Sigmoid colon (tissue), 7 donors: ENCODE measurements around the gene EPHA2. TPM values are rescaled to one million over a fixed set of nuclear protein-coding genes. Genes with fewer than 3 reads are reported as not detected.

ENCODE experiments used
- DNase-seq: peaks from one replicate; pipeline ENCODE4 v3.0.0-alpha.2; 2019
- H3K27ac ChIP-seq, 4 donors: fragments of 200-600 bp; sonication (generic); one replicate each; pipeline ENCODE4 v1.5.1; 2016 to 2019; ENCODE audit warnings: mild to moderate bottlenecking in 1 of 4
- H3K27me3 ChIP-seq, 3 donors: fragments of 200-600 bp; sonication (generic); one replicate each; pipeline ENCODE4 v1.5.1; 2019; ENCODE audit warnings: mild to moderate bottlenecking in 1 of 3
- H3K36me3 ChIP-seq, 4 donors: fragments of 200-600 bp; sonication (generic); one replicate each; pipeline ENCODE4 v1.5.1; 2016 to 2019
- H3K4me1 ChIP-seq, 4 donors: fragments of 200-600 bp; sonication (generic); one replicate each; pipeline ENCODE4 v1.5.1; 2017 to 2019
- H3K4me3 ChIP-seq, 4 donors: fragments of 200-600 bp; sonication (generic); one replicate each; pipeline ENCODE4 v1.5.1; 2017 to 2019; ENCODE audit warnings: mild to moderate bottlenecking in 2 of 4, moderate library complexity in 1 of 4
- H3K9me3 ChIP-seq, 4 donors: fragments of 200-600 bp in 3 of 4; sonication (generic) in 3 of 4; one replicate each; pipeline versions ENCODE4 v1.5.1 to v1.6.1; 2013 to 2019
- CTCF ChIP-seq, 4 experiments: fragments of 450-650 bp in 3 of 4; fragments of 200-600 bp in 1 of 4; IDR thresholded peaks; one replicate each; pipeline ENCODE4 v1.5.1; 2016 to 2019; ENCODE audit warnings: antibody characterized with exemption in 4 of 4, mild to moderate bottlenecking in 3 of 4, moderate library complexity in 2 of 4
- EP300 ChIP-seq, 4 donors: sonication (generic); formaldehyde crosslinking; IDR thresholded peaks; one replicate each; pipeline ENCODE4 v1.6.1; 2017; ENCODE audit warnings: antibody characterized with exemption in 4 of 4
- POLR2A ChIP-seq, 2 donors: fragments of 450-650 bp; IDR thresholded peaks; one replicate each; pipeline ENCODE4 v1.6.1; 2016; ENCODE audit warnings: antibody characterized with exemption in 2 of 2, mild to moderate bottlenecking in 2 of 2, moderate library complexity in 2 of 2
- POLR2AphosphoS5 ChIP-seq, 4 donors: sonication (generic); formaldehyde crosslinking; IDR thresholded peaks; one replicate each; pipeline ENCODE4 v1.6.1; 2017; ENCODE audit warnings: antibody characterized with exemption in 4 of 4
- WGBS, 2 donors: extraction: QIAGEN DNeasy Blood & Tissue Kit; methylation state at CpG; one replicate each; pipeline ENCODE4 v1.1.7; 2013; 5-methylcytosine and 5-hydroxymethylcytosine counted together
- intact Hi-C: fragments of 100-400 bp; cut with DNase I; formaldehyde crosslinking; loops from one replicate; pipeline ENCODE4 v1.15.1; 2023
- polyA plus RNA-seq, 3 donors: library from polyadenylated mRNA; stranded (reverse); fragments of 200-250 nt; gene quantifications; one replicate each; pipeline ENCODE4 v1.2.3, GENCODE V29; 2013
- total RNA-seq, 4 donors: library from RNA; depleted of rRNA; stranded (reverse); fragments of >200 nt; gene quantifications; one replicate each; pipeline ENCODE4 v1.1.0, GENCODE V29; 2016
- donor health status: healthy with polysubstance abuse.
- donor health status: Bipolar disorder and iron deficiency.
- donor health status: healthy.

The EPHA2 gene
- total and polyA plus RNA-seq, 7 donors = 3.3 to 24.7 (median 6.0) TPM

- no peak for DNase-seq
- Histone ChIP-seq H3K4me1 (no peaks in the 10 kb centered on the region), H3K9me3 (no peaks in the 10 kb centered on the region), H3K4me3 (no peak overlapping the region), H3K27me3 (no peaks in the 10 kb centered on the region), H3K36me3 (peaks cover 0 to 41% (median 1%) of the 10 kb centered on the region in 4 donors), H3K27ac (peak overlapping the region in 1 of 4 donors; percentile 31)
- intact Hi-C loops = no loop called here
- 85 to 91% methylated on average over 12 of the region's 12 CpGs for WGBS, 2 donors
- no peak for TF ChIP-seq EP300 (IDR thresholded peaks at IDR 0.05)
- no peak for TF ChIP-seq CTCF (IDR thresholded peaks at IDR 0.05)
- no peak for TF ChIP-seq POLR2AphosphoS5 (IDR thresholded peaks at IDR 0.05)
- TF ChIP-seq POLR2A (IDR thresholded peaks at IDR 0.05) = no peak
Measured at GRCh38 chr1:16126743-16127515, 28.9 kb downstream of the EPHA2 start.

GRCh38 chr1:16126160-16126559, 29.7 kb downstream of the EPHA2 start:
- Histone ChIP-seq H3K36me3 (peaks cover 0 to 41% (median 0%) of the 10 kb centered on the region in 4 donors), H3K27ac (no peak overlapping the region), H3K9me3 (no peaks in the 10 kb centered on the region), H3K4me3 (no peak overlapping the region), H3K4me1 (no peaks in the 10 kb centered on the region), H3K27me3 (no peaks in the 10 kb centered on the region)
- DNase-seq = no peak
- TF ChIP-seq EP300 (IDR thresholded peaks at IDR 0.05) = no peak
- TF ChIP-seq CTCF (IDR thresholded peaks at IDR 0.05) = no peak
- no peak for TF ChIP-seq POLR2A (IDR thresholded peaks at IDR 0.05)
- no peak for TF ChIP-seq POLR2AphosphoS5 (IDR thresholded peaks at IDR 0.05)
- WGBS, 2 donors = 81 to 88% methylated on average over 9 of the region's 9 CpGs
- intact Hi-C loops = no loop called here

GRCh38 chr1:16125483-16125882, 30.4 kb downstream of the EPHA2 start:
- Histone ChIP-seq H3K4me3 (no peak overlapping the region), H3K27ac (no peak overlapping the region), H3K27me3 (no peaks in the 10 kb centered on the region), H3K9me3 (no peaks in the 10 kb centered on the region), H3K36me3 (peaks cover 0 to 37% (median 0%) of the 10 kb centered on the region in 4 donors), H3K4me1 (no peaks in the 10 kb centered on the region)
- intact Hi-C loops = no loop called here
- no peak for TF ChIP-seq POLR2A (IDR thresholded peaks at IDR 0.05)
- TF ChIP-seq CTCF (IDR thresholded peaks at IDR 0.05) = no peak
- TF ChIP-seq POLR2AphosphoS5 (IDR thresholded peaks at IDR 0.05) = no peak
- no peak for TF ChIP-seq EP300 (IDR thresholded peaks at IDR 0.05)
- 93 to 95% methylated on average over 3 of the region's 3 CpGs for WGBS, 2 donors
- no peak for DNase-seq

GRCh38 chr1:16125088-16125470, 30.8 kb downstream of the EPHA2 start:
- Histone ChIP-seq H3K9me3 (no peaks in the 10 kb centered on the region), H3K36me3 (peaks cover 0 to 33% (median 0%) of the 10 kb centered on the region in 4 donors), H3K4me1 (no peaks in the 10 kb centered on the region), H3K27me3 (no peaks in the 10 kb centered on the region), H3K4me3 (no peak overlapping the region), H3K27ac (no peak overlapping the region)
- no peak for DNase-seq
- TF ChIP-seq CTCF (IDR thresholded peaks at IDR 0.05) = no peak
- no peak for TF ChIP-seq POLR2A (IDR thresholded peaks at IDR 0.05)
- no peak for TF ChIP-seq POLR2AphosphoS5 (IDR thresholded peaks at IDR 0.05)
- no peak for TF ChIP-seq EP300 (IDR thresholded peaks at IDR 0.05)
- intact Hi-C loops = no loop called here
- 89 to 92% methylated on average over 11 of the region's 11 CpGs for WGBS, 2 donors
